ENCODE measurements around the gene DNHD1.

The DNHD1 gene

DNA sequence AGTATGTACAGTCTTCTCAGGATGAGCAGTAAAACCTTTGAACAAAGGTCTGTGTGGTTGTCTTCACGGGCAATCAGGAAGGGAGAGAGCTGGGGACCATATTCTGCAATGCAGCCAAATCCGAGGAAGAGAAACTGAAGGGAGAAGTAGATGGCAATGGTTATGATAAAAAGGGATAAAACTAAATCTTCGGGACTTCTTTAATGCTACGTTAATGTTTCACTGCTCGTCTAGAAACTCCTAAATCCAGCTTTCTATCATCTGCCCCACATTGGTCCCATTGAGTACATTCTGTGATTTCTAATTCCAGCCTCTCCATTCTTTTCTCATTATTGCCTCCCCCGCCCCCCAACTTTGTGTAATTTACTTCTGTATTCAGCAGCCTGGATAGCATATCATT, 14.1 kb upstream of the DNHD1 start:
- H3K36me3 ChIP-seq (ENCODE audit: control insufficient read depth, insufficient read depth, low read length): no peaks in the 10 kb centered on the region
- no peak overlapping the region for H3K9ac ChIP-seq (ENCODE audit: low read length)
- H3K4me1 ChIP-seq (ENCODE audit: control insufficient read depth, insufficient read depth, low read length): peaks cover 27% of the 10 kb centered on the region
- H3K9me3 ChIP-seq (ENCODE audit: control insufficient read depth, low read length): no peaks in the 10 kb centered on the region
- H3K27me3 ChIP-seq (ENCODE audit: control insufficient read depth, insufficient read depth, low read length): no peaks in the 10 kb centered on the region
- H3K4me3 ChIP-seq (ENCODE audit: low read length): no peak overlapping the region

DNA sequence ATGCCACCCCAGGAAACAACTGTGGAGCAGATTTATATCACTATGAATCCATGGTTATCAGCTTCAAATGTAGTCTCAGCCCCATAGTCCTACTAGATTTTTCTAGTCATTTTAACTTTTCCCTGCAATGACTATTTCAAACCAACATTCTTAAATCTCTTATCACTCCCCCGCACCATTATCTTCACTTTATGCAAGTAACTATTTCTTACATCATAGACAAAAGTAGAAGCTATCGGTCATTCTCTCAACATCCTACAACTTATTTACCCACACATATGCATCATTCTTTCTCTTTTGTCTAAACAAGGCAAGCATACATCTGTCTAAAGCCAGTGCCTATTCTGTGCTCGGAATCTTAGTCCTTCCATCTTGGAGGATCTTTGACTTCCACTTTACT, 11.4 kb upstream of the DNHD1 start:
- H3K36me3 ChIP-seq (ENCODE audit: control insufficient read depth, insufficient read depth, low read length): no peaks in the 10 kb centered on the region
- H3K4me1 ChIP-seq (ENCODE audit: control insufficient read depth, insufficient read depth, low read length): peaks cover 29% of the 10 kb centered on the region
- no peaks in the 10 kb centered on the region for H3K27me3 ChIP-seq (ENCODE audit: control insufficient read depth, insufficient read depth, low read length)
- H3K9ac ChIP-seq (ENCODE audit: low read length): no peak overlapping the region
- no peaks in the 10 kb centered on the region for H3K9me3 ChIP-seq (ENCODE audit: control insufficient read depth, low read length)
- H3K4me3 ChIP-seq (ENCODE audit: low read length): no peak overlapping the region

DNA sequence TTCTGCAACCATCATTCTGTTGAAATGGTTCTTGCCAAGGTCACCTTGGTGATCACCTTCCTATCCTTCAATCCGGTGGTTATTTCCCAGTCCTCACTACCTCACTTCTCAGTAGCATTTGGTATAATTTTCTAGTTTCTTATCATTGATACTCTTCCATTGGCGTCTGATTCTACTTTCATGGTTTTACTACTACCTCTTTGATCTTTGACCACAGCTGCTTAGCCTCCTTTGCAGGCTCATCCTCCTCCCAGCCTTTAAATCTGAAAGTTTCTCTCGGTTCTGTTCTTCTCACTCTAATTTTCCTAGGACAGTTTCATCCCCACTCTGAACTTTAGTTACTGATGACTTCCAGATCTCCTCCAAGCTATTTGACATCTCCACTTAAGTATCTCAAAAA, 10.8 kb upstream of the DNHD1 start:
- H3K4me1 ChIP-seq (ENCODE audit: control insufficient read depth, insufficient read depth, low read length): peaks cover 29% of the 10 kb centered on the region
- H3K36me3 ChIP-seq (ENCODE audit: control insufficient read depth, insufficient read depth, low read length): no peaks in the 10 kb centered on the region
- H3K9me3 ChIP-seq (ENCODE audit: control insufficient read depth, low read length): no peaks in the 10 kb centered on the region
- no peak overlapping the region for H3K4me3 ChIP-seq (ENCODE audit: low read length)
- H3K9ac ChIP-seq (ENCODE audit: low read length): no peak overlapping the region
- no peaks in the 10 kb centered on the region for H3K27me3 ChIP-seq (ENCODE audit: control insufficient read depth, insufficient read depth, low read length)

DNA sequence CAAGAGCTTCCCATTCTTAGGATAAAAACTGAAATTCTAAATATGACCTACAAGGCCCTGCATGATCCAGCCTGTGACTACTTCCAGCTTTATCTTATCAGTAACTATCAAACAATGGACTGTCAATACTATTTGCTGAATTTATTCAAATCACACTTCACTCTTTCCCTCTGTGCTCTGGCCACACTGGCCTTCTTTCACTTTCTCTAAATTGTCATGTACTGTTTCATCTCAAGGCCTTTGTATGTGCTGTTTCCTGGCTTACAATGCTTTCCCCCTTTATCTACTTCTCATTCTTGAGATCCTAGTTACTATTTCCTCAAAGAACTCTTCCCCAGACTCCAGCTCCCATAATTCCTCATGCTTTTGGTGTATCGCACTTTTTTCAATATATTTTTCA, 10.1 kb upstream of the DNHD1 start:
- Histone ChIP-seq H3K4me3 (ENCODE audit: low read length) (no peak overlapping the region), H3K4me1 (ENCODE audit: control insufficient read depth, insufficient read depth, low read length) (peaks cover 28% of the 10 kb centered on the region), H3K9ac (ENCODE audit: low read length) (no peak overlapping the region), H3K9me3 (ENCODE audit: control insufficient read depth, low read length) (no peaks in the 10 kb centered on the region), H3K36me3 (ENCODE audit: control insufficient read depth, insufficient read depth, low read length) (no peaks in the 10 kb centered on the region), H3K27me3 (ENCODE audit: control insufficient read depth, insufficient read depth, low read length) (no peaks in the 10 kb centered on the region)

DNA sequence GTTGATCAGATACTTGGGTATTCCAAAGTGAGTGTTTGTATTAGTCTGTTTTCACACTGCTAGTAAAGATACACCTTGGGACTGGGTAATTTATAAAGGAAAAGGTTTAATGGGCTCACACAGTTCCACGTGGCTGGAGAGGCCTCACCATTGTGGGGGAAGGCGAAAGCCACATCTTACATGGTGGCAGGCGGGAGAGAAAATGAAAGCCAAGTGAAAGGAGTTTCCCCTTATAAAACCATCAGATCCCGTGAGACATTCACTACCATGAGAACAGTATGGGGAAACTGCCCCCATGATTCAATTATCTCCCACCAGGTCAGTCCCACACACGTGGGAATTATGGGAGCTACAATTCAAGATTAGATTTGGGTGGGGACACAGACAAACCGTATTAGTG, 8.7 kb upstream of the DNHD1 start:
- Histone ChIP-seq H3K27me3 (ENCODE audit: control insufficient read depth, insufficient read depth, low read length) (no peaks in the 10 kb centered on the region), H3K36me3 (ENCODE audit: control insufficient read depth, insufficient read depth, low read length) (peaks cover 1% of the 10 kb centered on the region), H3K4me3 (ENCODE audit: low read length) (no peak overlapping the region), H3K4me1 (ENCODE audit: control insufficient read depth, insufficient read depth, low read length) (peaks cover 19% of the 10 kb centered on the region), H3K9ac (ENCODE audit: low read length) (no peak overlapping the region), H3K9me3 (ENCODE audit: control insufficient read depth, low read length) (no peaks in the 10 kb centered on the region)

DNA sequence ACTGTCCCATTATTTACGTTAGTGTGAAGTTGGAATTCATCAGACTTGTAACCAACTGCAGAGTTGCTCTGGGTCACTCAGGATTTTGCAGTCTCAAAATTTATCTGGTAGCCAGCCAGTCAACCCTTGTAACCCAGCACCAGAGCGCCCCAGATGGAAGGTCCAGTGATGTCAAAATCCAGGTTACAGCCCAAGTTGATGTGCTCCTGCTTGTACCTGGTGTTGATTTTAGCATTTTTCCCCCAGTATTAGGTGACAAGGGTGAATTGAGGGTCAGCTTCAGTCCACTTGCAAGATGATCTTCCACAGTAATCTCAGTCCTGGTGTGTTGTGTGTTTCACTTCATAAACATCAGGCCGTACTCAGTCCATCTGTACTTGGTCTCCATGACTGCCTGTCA, 8.3 kb upstream of the DNHD1 start:
- peaks cover 19% of the 10 kb centered on the region for H3K4me1 ChIP-seq (ENCODE audit: control insufficient read depth, insufficient read depth, low read length)
- H3K36me3 ChIP-seq (ENCODE audit: control insufficient read depth, insufficient read depth, low read length): peaks cover 4% of the 10 kb centered on the region
- no peak overlapping the region for H3K4me3 ChIP-seq (ENCODE audit: low read length)
- H3K9ac ChIP-seq (ENCODE audit: low read length): no peak overlapping the region
- no peaks in the 10 kb centered on the region for H3K9me3 ChIP-seq (ENCODE audit: control insufficient read depth, low read length)
- H3K27me3 ChIP-seq (ENCODE audit: control insufficient read depth, insufficient read depth, low read length): no peaks in the 10 kb centered on the region

DNA sequence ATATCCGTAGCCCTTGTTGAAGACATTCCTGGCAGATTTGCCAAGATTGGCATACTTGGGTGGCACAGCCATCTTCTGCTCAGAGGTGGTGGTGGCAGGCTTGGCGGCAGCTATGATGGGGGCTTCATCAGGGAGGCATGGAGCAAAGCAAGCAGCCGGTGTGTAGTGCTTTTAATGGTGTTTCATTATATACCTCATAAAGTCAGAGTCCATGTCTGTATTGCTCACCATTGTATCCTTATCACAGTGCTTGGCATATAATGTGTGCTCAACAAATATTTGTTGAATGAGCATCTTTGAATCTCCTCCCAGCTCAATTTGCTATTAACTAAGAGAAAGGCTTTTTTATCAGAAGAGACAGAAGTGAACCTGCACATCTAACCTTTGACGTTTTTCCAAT, 7.8 kb upstream of the DNHD1 start:
- H3K9ac ChIP-seq (ENCODE audit: low read length): no peak overlapping the region
- no peak overlapping the region for H3K4me3 ChIP-seq (ENCODE audit: low read length)
- H3K9me3 ChIP-seq (ENCODE audit: control insufficient read depth, low read length): no peaks in the 10 kb centered on the region
- H3K27me3 ChIP-seq (ENCODE audit: control insufficient read depth, insufficient read depth, low read length): no peaks in the 10 kb centered on the region
- peaks cover 19% of the 10 kb centered on the region for H3K4me1 ChIP-seq (ENCODE audit: control insufficient read depth, insufficient read depth, low read length)
- H3K36me3 ChIP-seq (ENCODE audit: control insufficient read depth, insufficient read depth, low read length): peaks cover 4% of the 10 kb centered on the region

DNA sequence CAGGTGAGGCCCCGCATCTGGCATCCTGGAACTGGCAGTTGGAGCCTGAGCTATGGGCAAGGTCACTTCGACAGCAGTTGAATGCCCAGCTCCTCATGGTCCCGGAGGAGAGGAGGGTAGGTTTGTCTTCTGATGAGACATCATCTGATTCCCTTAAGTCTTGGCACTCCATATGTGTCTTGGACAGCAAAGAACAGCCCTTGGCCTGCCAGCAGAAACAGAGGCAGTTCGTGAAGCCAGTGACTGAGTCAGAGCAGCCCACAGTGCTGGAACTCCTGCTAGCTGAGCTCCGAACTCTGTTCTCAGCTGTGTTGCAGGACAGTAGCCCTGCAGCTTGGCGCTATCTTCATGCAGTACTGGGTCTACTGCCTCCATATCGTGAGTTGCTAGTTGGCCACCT, 1.0 kb downstream of the DNHD1 start:
- Histone ChIP-seq H3K27me3 (ENCODE audit: control insufficient read depth, insufficient read depth, low read length) (no peaks in the 10 kb centered on the region), H3K9me3 (ENCODE audit: control insufficient read depth, low read length) (no peaks in the 10 kb centered on the region), H3K4me3 (ENCODE audit: low read length) (no peak overlapping the region), H3K9ac (ENCODE audit: low read length) (no peak overlapping the region), H3K36me3 (ENCODE audit: control insufficient read depth, insufficient read depth, low read length) (peaks cover 4% of the 10 kb centered on the region), H3K4me1 (ENCODE audit: control insufficient read depth, insufficient read depth, low read length) (no peaks in the 10 kb centered on the region)

DNA sequence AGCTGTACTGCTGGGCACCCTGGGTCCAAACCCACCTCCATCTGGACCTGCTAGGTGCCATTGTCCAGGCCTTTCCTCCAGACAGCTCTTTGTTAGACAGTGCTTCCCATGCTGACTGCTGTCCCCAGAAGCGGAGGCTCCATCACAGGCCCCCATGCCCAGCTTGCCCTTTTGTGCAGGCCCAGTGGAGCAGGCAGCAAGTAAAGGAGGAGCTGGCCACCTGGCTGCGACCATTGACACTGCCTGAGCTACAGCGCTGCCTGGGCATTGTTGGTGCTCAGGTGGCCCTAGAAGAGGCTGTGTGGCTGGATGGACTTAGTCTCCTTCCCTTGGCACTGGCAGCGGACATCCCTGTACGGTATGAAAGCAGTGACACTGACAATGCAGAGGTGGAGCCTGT, 1.5 kb downstream of the DNHD1 start:
- Histone ChIP-seq H3K4me1 (ENCODE audit: control insufficient read depth, insufficient read depth, low read length) (no peaks in the 10 kb centered on the region), H3K9me3 (ENCODE audit: control insufficient read depth, low read length) (no peaks in the 10 kb centered on the region), H3K9ac (ENCODE audit: low read length) (no peak overlapping the region), H3K27me3 (ENCODE audit: control insufficient read depth, insufficient read depth, low read length) (no peaks in the 10 kb centered on the region), H3K36me3 (ENCODE audit: control insufficient read depth, insufficient read depth, low read length) (peaks cover under 1% of the 10 kb centered on the region), H3K4me3 (ENCODE audit: low read length) (no peak overlapping the region)

DNA sequence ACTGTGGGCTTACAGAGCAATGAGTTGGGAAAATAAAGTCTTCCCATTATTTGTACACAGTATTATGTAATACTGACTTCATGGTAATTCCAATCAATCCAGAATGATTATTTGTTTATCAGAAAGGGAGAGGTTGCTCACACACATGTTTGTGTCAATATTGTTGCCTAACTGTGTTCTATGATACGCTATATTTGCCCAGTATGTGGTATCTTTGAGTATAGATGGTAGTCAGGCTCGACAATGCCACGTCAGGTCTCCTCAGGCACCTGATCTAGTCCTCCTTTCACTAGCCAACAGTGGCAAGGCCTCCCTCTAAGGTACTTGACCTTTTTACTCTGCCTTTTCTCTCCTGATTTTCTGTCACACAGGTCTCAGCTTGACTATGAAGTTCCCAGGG, 5.3 kb downstream of the DNHD1 start:
- Histone ChIP-seq H3K4me3 (ENCODE audit: low read length) (no peak overlapping the region), H3K36me3 (ENCODE audit: control insufficient read depth, insufficient read depth, low read length) (no peaks in the 10 kb centered on the region), H3K4me1 (ENCODE audit: control insufficient read depth, insufficient read depth, low read length) (no peaks in the 10 kb centered on the region), H3K9me3 (ENCODE audit: control insufficient read depth, low read length) (no peaks in the 10 kb centered on the region), H3K27me3 (ENCODE audit: control insufficient read depth, insufficient read depth, low read length) (no peaks in the 10 kb centered on the region), H3K9ac (ENCODE audit: low read length) (no peak overlapping the region)

DNA sequence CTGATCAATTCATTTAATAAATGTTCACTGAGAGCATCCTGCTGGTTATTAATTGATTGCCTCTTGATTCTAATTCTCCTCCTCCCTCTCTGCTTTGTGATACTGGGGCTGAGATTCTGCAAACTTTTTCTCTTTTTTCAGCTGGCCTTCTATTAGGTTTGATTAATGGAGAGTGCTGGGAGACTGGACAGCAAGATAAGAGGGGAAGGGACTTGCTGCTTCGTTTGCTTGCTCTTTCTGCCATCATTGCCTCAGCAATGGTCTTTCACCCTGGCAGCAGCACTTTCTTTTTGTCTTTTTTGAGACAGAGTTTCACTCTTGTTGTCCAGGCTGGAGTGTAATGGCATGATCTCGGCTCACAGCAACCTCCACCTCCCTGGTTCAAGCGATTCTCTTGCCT, 7.1 kb downstream of the DNHD1 start:
- no peak overlapping the region for H3K9ac ChIP-seq (ENCODE audit: low read length)
- no peak overlapping the region for H3K4me3 ChIP-seq (ENCODE audit: low read length)
- no peaks in the 10 kb centered on the region for H3K4me1 ChIP-seq (ENCODE audit: control insufficient read depth, insufficient read depth, low read length)
- no peaks in the 10 kb centered on the region for H3K27me3 ChIP-seq (ENCODE audit: control insufficient read depth, insufficient read depth, low read length)
- no peaks in the 10 kb centered on the region for H3K36me3 ChIP-seq (ENCODE audit: control insufficient read depth, insufficient read depth, low read length)
- H3K9me3 ChIP-seq (ENCODE audit: control insufficient read depth, low read length): no peaks in the 10 kb centered on the region

DNA sequence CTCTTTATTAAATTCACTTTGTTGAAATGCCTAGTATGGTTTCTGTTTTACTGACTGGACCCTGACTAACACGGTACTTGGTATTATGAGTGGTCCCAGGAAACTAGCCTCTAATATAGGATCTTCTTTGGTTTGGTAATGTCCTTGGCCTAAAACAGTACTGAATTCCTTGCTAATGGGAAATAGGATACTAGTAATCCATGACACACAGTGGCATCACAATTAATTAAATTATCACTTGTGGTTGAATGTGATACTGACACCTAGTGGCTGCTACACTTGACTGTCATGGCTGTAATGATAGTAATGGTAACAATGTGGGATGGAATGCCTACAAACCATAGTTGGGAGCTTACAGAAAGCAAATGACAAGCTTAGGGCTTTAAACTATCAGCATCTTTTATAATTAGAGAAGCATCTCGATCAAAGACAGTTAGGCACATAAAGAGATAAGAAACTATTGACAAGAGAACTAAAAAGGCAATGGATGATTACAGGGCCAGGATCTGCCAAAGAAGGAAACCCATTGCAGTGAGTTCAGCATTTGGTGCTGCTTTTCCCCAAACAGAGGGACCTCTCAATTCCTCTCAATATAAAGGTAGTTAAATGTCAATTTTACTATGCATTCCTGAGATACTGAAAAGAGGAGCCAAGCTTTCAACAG, 8.6 kb downstream of the DNHD1 start:
- Histone ChIP-seq H3K4me3 (ENCODE audit: low read length) (no peak overlapping the region), H3K27me3 (ENCODE audit: control insufficient read depth, insufficient read depth, low read length) (no peaks in the 10 kb centered on the region), H3K36me3 (ENCODE audit: control insufficient read depth, insufficient read depth, low read length) (no peaks in the 10 kb centered on the region), H3K4me1 (ENCODE audit: control insufficient read depth, insufficient read depth, low read length) (no peaks in the 10 kb centered on the region), H3K9me3 (ENCODE audit: control insufficient read depth, low read length) (no peaks in the 10 kb centered on the region), H3K9ac (ENCODE audit: low read length) (no peak overlapping the region)

DNA sequence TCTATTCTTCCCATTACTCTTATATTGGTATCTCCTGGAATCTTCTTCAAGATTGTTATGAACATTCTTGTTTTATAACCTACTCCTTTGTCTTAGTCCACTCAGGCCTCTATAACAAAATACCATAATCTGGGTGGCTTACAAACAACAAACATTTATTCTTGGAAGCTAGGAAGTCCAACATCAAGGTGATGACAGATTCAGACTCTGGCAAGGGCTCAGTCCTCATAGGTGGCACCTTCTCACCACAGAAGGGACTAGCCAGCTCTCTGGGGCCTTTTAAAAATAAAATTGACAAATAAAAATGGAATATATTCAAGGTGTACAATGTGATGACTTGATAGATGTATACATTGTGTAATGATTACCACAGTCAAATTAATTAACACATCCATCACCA, 19.8 kb downstream of the DNHD1 start:
- no peak overlapping the region for H3K9ac ChIP-seq (ENCODE audit: low read length)
- no peaks in the 10 kb centered on the region for H3K9me3 ChIP-seq (ENCODE audit: control insufficient read depth, low read length)
- no peaks in the 10 kb centered on the region for H3K27me3 ChIP-seq (ENCODE audit: control insufficient read depth, insufficient read depth, low read length)
- no peak overlapping the region for H3K4me3 ChIP-seq (ENCODE audit: low read length)
- H3K36me3 ChIP-seq (ENCODE audit: control insufficient read depth, insufficient read depth, low read length): no peaks in the 10 kb centered on the region
- H3K4me1 ChIP-seq (ENCODE audit: control insufficient read depth, insufficient read depth, low read length): no peaks in the 10 kb centered on the region

All from mucosa of stomach (tissue), 1 donor.